WTC11 (cell line): ENCODE measurements around the gene TRIM38. TPM values are rescaled to one million over a fixed set of nuclear protein-coding genes. Genes with fewer than 3 reads are reported as not detected.
A peak's percentile ranks its signal among the peaks of the same experiment; 100 is the strongest.
"Not testable (repeated sequence)": the region's sequence is repeated elsewhere in the genome, so short reads cannot be mapped to it uniquely, and the experiment has no call there.

ENCODE experiments used
- ATAC-seq: fragments of 200-7000 bp; cut with Tn5 transposase; 2 replicates; pipeline ENCODE4 v1.10.0; 2021; ENCODE audit warnings: mild to moderate bottlenecking, moderate library complexity
- CTCF ChIA-PET: fragments of 300-600 bp; sonication (Branson Sonifier 250); formaldehyde crosslinking; loops from one replicate; lab custom pipeline; 2021; ENCODE audit warnings: antibody characterized with exemption; lab: Charles Lee
- POLR2A ChIA-PET: fragments of 350-600 bp; sonication (Branson Sonifier 250); formaldehyde crosslinking; loops from one replicate; lab custom pipeline; 2021; ENCODE audit warnings: antibody characterized with exemption; lab: Charles Lee
- DNase-seq: peaks from one replicate; pipeline ENCODE4 v3.0.0; 2021; ENCODE audit warnings: low spot score
- H3K27ac Mint-ChIP-seq: 2 replicates; pipeline ENCODE4 v1.8.0; 2021; ENCODE audit warnings: mixed read lengths
- H3K27me3 Mint-ChIP-seq: 2 replicates; pipeline ENCODE4 v1.8.0; 2021; ENCODE audit warnings: low read depth, mild to moderate bottlenecking, moderate library complexity, mixed read lengths
- H3K36me3 Mint-ChIP-seq: 2 replicates; pipeline ENCODE4 v1.8.0; 2021; ENCODE audit warnings: mixed read lengths
- H3K4me1 Mint-ChIP-seq: 2 replicates; pipeline ENCODE4 v1.8.0; 2022; ENCODE audit warnings: mixed read lengths
- H3K4me3 Mint-ChIP-seq: 2 replicates; pipeline ENCODE4 v1.8.0; 2021; ENCODE audit warnings: mild to moderate bottlenecking, moderate library complexity, mixed read lengths
- H3K9me3 Mint-ChIP-seq: 2 replicates; pipeline ENCODE4 v1.8.0; 2021; ENCODE audit warnings: mixed read lengths
- E2F1 ChIP-seq: sonication (generic); formaldehyde crosslinking; IDR thresholded peaks from 2 replicates; pipeline ENCODE4 v1.8.0; 2022; ENCODE audit warnings: mild to moderate bottlenecking, missing genetic modification reagents
- ELF4 ChIP-seq: sonication (generic); formaldehyde crosslinking; IDR thresholded peaks from 2 replicates; pipeline ENCODE4 v1.8.1; 2022; ENCODE audit warnings: low read depth, mild to moderate bottlenecking, moderate library complexity, missing genetic modification reagents
- FOXP4 ChIP-seq: sonication (generic); formaldehyde crosslinking; IDR thresholded peaks from 2 replicates; pipeline ENCODE4 v1.8.0; 2022; ENCODE audit warnings: mild to moderate bottlenecking, missing genetic modification reagents
- HMGA2 ChIP-seq: fragments of 250-450 bp; sonication (Bioruptor Pico); IDR thresholded peaks from 2 replicates; pipeline ENCODE4 v1.4.0; 2021; ENCODE audit warnings: mild to moderate bottlenecking, moderate library complexity
- RORB ChIP-seq: fragments of 250-450 bp; sonication (Bioruptor Pico); IDR thresholded peaks from 2 replicates; pipeline ENCODE4 v1.9.0; 2021; ENCODE audit warnings: mild to moderate bottlenecking
- SOX15 ChIP-seq: fragments of 250-450 bp; sonication (Bioruptor Pico); IDR thresholded peaks from 2 replicates; pipeline ENCODE4 v1.9.0; 2021; ENCODE audit warnings: mild to moderate bottlenecking
- SP1 ChIP-seq: sonication (generic); formaldehyde crosslinking; conservative IDR thresholded peaks from 2 replicates; pipeline ENCODE4 v1.8.1; 2022; ENCODE audit warnings: missing genetic modification reagents
- USF2 ChIP-seq: sonication (generic); formaldehyde crosslinking; IDR thresholded peaks from 2 replicates; pipeline ENCODE4 v1.8.1; 2023; ENCODE audit warnings: mild to moderate bottlenecking, missing genetic modification reagents, moderate library complexity
- ZNF121 ChIP-seq: sonication (generic); formaldehyde crosslinking; IDR thresholded peaks from 2 replicates; pipeline ENCODE4 v1.8.0; 2023; ENCODE audit warnings: missing genetic modification reagents
- ZNF232 ChIP-seq: sonication (generic); formaldehyde crosslinking; IDR thresholded peaks from 2 replicates; pipeline ENCODE4 v1.8.0; 2022; ENCODE audit warnings: mild to moderate bottlenecking, missing genetic modification reagents
- ZSCAN18 ChIP-seq: fragments of 250-450 bp; sonication (Bioruptor Pico); IDR thresholded peaks from 2 replicates; pipeline ENCODE4 v2.1.2; 2022; ENCODE audit warnings: mild to moderate bottlenecking, moderate library complexity
- total RNA-seq: library from RNA; stranded (reverse); gene quantifications from 3 replicates; pipeline ENCODE4 v1.2.3, GENCODE V29; 2021
- TF ChIP-seq, protein P1 (sequence below): fragments of 250-450 bp; sonication (Bioruptor Pico); IDR thresholded peaks from 2 replicates; pipeline ENCODE4 v1.9.0; 2021; ENCODE audit warnings: mild to moderate bottlenecking
- TF ChIP-seq, protein P2 (sequence below): fragments of 250-450 bp; sonication (Bioruptor Pico); IDR thresholded peaks from 2 replicates; pipeline ENCODE4 v1.8.0; 2021; ENCODE audit warnings: mild to moderate bottlenecking
- TF ChIP-seq, protein P3 (sequence below): sonication (generic); formaldehyde crosslinking; IDR thresholded peaks from 2 replicates; pipeline ENCODE4 v1.8.0; 2023; ENCODE audit warnings: missing genetic modification reagents
- TF ChIP-seq, protein P4 (sequence below): sonication (generic); formaldehyde crosslinking; IDR thresholded peaks from 2 replicates; pipeline ENCODE4 v1.8.0; 2022; ENCODE audit warnings: mild to moderate bottlenecking, missing genetic modification reagents

TRIM38 gene
- total RNA-seq, 1 experiment from 2014 or later = 1.6 TPM

- TF ChIP-seq, protein P1, sequence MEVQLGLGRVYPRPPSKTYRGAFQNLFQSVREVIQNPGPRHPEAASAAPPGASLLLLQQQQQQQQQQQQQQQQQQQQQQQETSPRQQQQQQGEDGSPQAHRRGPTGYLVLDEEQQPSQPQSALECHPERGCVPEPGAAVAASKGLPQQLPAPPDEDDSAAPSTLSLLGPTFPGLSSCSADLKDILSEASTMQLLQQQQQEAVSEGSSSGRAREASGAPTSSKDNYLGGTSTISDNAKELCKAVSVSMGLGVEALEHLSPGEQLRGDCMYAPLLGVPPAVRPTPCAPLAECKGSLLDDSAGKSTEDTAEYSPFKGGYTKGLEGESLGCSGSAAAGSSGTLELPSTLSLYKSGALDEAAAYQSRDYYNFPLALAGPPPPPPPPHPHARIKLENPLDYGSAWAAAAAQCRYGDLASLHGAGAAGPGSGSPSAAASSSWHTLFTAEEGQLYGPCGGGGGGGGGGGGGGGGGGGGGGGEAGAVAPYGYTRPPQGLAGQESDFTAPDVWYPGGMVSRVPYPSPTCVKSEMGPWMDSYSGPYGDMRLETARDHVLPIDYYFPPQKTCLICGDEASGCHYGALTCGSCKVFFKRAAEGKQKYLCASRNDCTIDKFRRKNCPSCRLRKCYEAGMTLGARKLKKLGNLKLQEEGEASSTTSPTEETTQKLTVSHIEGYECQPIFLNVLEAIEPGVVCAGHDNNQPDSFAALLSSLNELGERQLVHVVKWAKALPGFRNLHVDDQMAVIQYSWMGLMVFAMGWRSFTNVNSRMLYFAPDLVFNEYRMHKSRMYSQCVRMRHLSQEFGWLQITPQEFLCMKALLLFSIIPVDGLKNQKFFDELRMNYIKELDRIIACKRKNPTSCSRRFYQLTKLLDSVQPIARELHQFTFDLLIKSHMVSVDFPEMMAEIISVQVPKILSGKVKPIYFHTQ (CRISPR knock-in tag) = no peak
Observed at GRCh38 chr6:25998379-25998778, 35.8 kb downstream of the TRIM38 start (continued).

- ATAC-seq, DNase-seq, POLR2A ChIA-PET, H3K27me3 Mint-ChIP-seq, CTCF ChIA-PET, H3K36me3 Mint-ChIP-seq, H3K9me3 Mint-ChIP-seq: not testable (repeated sequence)
- H3K4me1 Mint-ChIP-seq = peaks cover 51% of the 10 kb centered on the region
- peak overlapping the region; percentile 96 for H3K27ac Mint-ChIP-seq
- H3K4me3 Mint-ChIP-seq = peak overlapping the region; percentile 23; the same call in 1 of the 2 replicates
Observed at GRCh38 chr6:25999225-25999624, 36.6 kb downstream of the TRIM38 start.

GRCh38 chr6:26000366-26001144, 38.0 kb downstream of the TRIM38 start:
- no peak for TF ChIP-seq ZNF232 (CRISPR knock-in tag)
- no peak for TF ChIP-seq ZSCAN18 (CRISPR knock-in tag)
- TF ChIP-seq, protein P2, sequence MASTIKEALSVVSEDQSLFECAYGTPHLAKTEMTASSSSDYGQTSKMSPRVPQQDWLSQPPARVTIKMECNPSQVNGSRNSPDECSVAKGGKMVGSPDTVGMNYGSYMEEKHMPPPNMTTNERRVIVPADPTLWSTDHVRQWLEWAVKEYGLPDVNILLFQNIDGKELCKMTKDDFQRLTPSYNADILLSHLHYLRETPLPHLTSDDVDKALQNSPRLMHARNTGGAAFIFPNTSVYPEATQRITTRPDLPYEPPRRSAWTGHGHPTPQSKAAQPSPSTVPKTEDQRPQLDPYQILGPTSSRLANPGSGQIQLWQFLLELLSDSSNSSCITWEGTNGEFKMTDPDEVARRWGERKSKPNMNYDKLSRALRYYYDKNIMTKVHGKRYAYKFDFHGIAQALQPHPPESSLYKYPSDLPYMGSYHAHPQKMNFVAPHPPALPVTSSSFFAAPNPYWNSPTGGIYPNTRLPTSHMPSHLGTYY (CRISPR knock-in tag) = no peak
- TF ChIP-seq, protein P3, sequence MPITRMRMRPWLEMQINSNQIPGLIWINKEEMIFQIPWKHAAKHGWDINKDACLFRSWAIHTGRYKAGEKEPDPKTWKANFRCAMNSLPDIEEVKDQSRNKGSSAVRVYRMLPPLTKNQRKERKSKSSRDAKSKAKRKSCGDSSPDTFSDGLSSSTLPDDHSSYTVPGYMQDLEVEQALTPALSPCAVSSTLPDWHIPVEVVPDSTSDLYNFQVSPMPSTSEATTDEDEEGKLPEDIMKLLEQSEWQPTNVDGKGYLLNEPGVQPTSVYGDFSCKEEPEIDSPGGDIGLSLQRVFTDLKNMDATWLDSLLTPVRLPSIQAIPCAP (CRISPR knock-in tag) = no peak
- no peak for TF ChIP-seq SOX15
- no peak for TF ChIP-seq FOXP4 (CRISPR knock-in tag)
- TF ChIP-seq RORB (CRISPR knock-in tag) = no peak
- no peak for TF ChIP-seq HMGA2 (CRISPR knock-in tag)
- TF ChIP-seq SP1 (CRISPR knock-in tag) = no peak
- no peak for TF ChIP-seq ZNF121 (CRISPR knock-in tag)
- TF ChIP-seq, protein P4, sequence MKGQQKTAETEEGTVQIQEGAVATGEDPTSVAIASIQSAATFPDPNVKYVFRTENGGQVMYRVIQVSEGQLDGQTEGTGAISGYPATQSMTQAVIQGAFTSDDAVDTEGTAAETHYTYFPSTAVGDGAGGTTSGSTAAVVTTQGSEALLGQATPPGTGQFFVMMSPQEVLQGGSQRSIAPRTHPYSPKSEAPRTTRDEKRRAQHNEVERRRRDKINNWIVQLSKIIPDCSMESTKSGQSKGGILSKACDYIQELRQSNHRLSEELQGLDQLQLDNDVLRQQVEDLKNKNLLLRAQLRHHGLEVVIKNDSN = no peak
- TF ChIP-seq USF2 (CRISPR knock-in tag) = no peak
- no peak for TF ChIP-seq E2F1
- no peak for TF ChIP-seq ELF4 (CRISPR knock-in tag)
- no peaks in the 10 kb centered on the region for H3K9me3 Mint-ChIP-seq
- POLR2A ChIA-PET = no interaction called here
- CTCF ChIA-PET = interaction anchor here (1.2 to 1.5 kb wide), 2 partner anchors 8 to 25 kb away, joined by 5 to 6 read pairs; no protein-coding TSS in a partner anchor
- H3K4me1 Mint-ChIP-seq = peaks cover 45% of the 10 kb centered on the region
- peaks cover 7% of the 10 kb centered on the region for H3K36me3 Mint-ChIP-seq
- no peaks in the 10 kb centered on the region; the same call in 1 of the 2 replicates for H3K27me3 Mint-ChIP-seq
- no peak overlapping the region for H3K4me3 Mint-ChIP-seq
- peak overlapping the region; percentile 61; the same call in 1 of the 2 replicates for H3K27ac Mint-ChIP-seq
- ATAC-seq = peak; percentile 26
- DNase-seq = no peak
